ENCODE data around the gene INSR.
A peak's percentile ranks its signal among the peaks of the same experiment; 100 is the strongest.
"Not testable (repeated sequence)": the region's sequence is repeated elsewhere in the genome, so short reads cannot be mapped to it uniquely, and the experiment has no call there.

Gene INSR

GRCh38 chr19:7078008-7078407 is 216.2 kb downstream of the INSR start:
- no peak for DNase-seq

- DNase-seq = no peak
Measured at GRCh38 chr19:7076151-7076550, 218.1 kb downstream of the INSR start.

- DNase-seq = no peak
Measured at GRCh38 chr19:7074705-7075282, 219.4 kb downstream of the INSR start.

- no peak for DNase-seq
Measured at GRCh38 chr19:7072541-7072940, 221.7 kb downstream of the INSR start.

GRCh38 chr19:7069904-7070226 is 224.3 kb downstream of the INSR start:
- DNase-seq = no peak

GRCh38 chr19:7069042-7069903 is 224.9 kb downstream of the INSR start, which contains the start of gene ZNF557:
Gene ZNF557 (plus strand): TSS chr19:7069703. CDS start chr19:7075075, 5,372 bp downstream.
- DNase-seq = peak; percentile 96

GRCh38 chr19:7068599-7068998 is 225.6 kb downstream of the INSR start:
- DNase-seq = no peak

GRCh38 chr19:7067716-7068115 is 226.5 kb downstream of the INSR start:
- DNase-seq = no peak

- not testable (repeated sequence) for DNase-seq
Measured at GRCh38 chr19:7067122-7067521, 227.1 kb downstream of the INSR start.

- DNase-seq = no peak
Measured at GRCh38 chr19:7063764-7064418, 230.3 kb downstream of the INSR start.

GRCh38 chr19:7063339-7063738 is 230.9 kb downstream of the INSR start:
- DNase-seq = no peak

Data from NCI-H2171 (cell line).